Activated CD4-positive, alpha-beta T cell treated with anti-CD3 and anti-CD28 coated beads, Interleukin-2, amount 50 U/mL, for 16 hours (primary cell): ENCODE measurements around the gene GAS2L1.

Source experiments
- DNase-seq: peaks from one replicate; pipeline ENCODE4 v3.0.0-alpha.2; 2020

Gene GAS2L1

DNA sequence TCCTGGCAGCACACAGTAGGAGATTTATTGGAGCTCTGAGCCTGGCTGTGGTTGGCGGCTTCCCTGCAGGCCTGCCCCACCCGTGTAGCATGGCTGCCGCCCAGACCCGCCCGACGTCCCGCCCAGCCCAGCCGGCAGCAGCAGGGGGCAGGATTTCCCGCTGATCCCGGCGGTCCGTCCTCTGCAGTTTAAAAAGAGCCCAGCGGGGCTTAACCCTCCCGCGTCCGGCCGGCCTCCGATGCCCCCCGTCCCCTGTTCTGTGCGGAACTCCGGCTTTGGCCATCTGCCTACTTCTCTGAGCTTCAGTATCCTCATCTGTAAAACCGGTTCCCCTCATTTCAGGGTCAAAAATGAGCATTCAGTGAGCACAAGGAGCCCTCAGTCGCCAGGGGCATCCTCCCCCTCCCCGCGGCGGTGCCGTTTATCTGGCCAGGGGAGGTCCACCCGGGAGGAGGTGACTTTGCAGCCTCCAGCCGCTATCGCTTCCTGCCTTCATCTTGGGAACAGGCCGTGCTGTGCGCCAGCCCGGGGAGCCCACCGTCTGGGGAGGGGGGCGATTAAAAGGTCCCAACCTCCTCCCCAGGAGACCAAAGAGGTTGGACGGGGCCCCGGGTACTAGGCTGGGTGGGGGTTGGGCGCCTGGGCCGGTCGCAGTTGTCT lies at the start of gene GAS2L1:
Gene GAS2L1, plus strand, starts transcription at position 476 of the 660 bp plus-strand sequence. CDS start 1,456 bp downstream, outside the sequence.
- peak; percentile 47 for DNase-seq

DNA sequence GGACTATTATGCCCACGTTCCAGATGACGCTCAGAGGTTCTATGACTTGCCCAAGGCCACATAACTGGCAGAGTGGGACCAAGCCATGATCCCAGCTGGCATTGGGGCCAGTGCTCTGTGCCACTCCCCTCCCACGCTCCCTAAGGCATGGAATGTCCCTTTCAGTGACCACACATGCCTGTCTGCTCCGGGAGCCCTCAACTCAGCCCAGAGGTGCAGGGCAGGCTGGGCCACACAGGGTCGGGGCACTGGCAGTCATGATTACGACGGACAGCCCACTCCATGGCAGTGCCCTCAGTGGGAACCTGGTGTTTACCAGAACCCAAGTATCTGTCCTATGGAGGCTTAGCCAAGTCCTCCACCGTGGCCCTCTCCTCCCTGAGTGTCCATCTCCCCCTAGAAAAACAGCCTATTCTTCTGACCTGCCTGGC lies 48.7 kb upstream of the GAS2L1 start:
- DNase-seq = no peak

- DNase-seq = no peak
Observed at GRCh38 chr22:29258407-29259252, 47.8 kb upstream of the GAS2L1 start.

DNA sequence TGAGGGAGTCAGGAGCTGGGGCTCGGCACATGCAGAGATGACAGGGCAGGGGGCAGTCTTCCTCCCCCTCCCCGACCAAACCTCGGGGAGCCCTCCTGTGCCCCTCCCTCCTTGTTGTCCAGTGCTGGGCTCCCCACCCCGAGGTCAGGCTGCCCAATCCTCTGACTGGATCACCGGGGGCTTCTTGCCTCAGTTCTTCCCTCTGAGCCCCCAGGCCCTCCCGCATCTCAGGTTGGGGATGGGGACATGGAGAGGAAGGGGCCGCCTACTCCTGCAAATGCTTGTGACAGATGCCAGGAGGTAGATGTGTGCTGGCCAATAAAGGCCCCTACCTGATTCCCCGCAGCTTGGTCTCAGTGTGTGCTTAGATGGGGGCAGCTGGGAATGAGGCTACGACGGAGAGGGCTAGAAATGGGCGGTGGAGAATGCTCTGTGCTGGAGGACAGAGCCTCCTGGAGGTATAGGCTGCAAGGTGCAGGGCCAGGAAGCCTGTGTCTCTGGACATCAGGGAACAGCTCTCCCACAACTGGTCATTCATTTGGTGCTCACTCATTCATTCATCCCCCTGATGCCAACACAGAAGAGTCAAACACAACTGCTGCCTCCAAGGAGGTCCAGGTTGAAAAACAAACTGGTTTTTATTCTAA lies 47.1 kb upstream of the GAS2L1 start:
- DNase-seq = no peak

- DNase-seq = no peak
Observed at GRCh38 chr22:29260031-29260560, 46.4 kb upstream of the GAS2L1 start.

- no peak for DNase-seq
Observed at GRCh38 chr22:29260601-29261315, 45.7 kb upstream of the GAS2L1 start.

DNA sequence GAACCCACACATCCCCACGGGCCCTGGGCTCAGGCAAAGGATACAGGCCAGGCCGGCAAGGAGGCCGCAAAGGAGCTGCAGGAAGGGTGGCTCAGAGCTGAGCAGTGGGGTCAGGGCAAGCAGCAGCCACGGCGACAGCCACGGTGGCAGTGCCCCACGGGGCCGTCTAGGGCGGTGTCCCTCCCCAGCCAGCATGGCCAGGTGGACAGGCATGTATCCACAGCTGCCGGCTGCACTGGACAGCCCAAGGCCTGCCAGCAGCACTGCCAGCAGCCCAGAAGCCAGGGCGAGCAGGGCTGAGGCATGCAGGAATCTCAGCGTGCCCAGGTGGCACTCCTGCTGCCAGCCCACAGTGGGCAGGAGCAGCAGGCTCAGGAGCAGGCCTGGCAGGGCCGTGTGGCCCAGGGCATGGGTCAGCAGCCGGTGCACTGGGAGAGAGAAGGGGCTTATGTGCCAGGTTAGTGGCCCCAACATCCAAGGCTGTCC lies 42.6 kb upstream of the GAS2L1 start:
- no peak for DNase-seq

DNA sequence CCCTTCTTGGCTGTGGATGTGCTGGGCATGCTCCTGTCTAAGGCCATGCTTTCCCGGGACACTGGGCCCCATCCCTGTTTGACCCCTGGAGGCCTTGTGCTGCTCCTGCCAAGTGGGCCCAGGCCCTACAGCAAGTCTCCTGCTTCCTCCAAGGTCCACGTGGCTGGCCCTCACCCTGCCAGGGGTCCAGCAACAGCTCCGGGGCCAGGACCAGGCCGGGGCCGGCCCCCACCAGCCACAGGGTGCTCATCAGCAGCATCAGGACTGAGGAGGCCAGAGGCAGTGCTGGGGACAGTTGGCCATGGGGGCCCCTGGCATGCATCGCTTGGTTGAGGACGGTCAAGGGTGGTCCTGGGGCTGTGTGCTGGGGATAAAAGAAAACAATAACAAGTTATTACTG lies 41.1 kb upstream of the GAS2L1 start:
- DNase-seq = no peak

- DNase-seq = no peak
Observed at GRCh38 chr22:29265929-29266328, 40.5 kb upstream of the GAS2L1 start.

DNA sequence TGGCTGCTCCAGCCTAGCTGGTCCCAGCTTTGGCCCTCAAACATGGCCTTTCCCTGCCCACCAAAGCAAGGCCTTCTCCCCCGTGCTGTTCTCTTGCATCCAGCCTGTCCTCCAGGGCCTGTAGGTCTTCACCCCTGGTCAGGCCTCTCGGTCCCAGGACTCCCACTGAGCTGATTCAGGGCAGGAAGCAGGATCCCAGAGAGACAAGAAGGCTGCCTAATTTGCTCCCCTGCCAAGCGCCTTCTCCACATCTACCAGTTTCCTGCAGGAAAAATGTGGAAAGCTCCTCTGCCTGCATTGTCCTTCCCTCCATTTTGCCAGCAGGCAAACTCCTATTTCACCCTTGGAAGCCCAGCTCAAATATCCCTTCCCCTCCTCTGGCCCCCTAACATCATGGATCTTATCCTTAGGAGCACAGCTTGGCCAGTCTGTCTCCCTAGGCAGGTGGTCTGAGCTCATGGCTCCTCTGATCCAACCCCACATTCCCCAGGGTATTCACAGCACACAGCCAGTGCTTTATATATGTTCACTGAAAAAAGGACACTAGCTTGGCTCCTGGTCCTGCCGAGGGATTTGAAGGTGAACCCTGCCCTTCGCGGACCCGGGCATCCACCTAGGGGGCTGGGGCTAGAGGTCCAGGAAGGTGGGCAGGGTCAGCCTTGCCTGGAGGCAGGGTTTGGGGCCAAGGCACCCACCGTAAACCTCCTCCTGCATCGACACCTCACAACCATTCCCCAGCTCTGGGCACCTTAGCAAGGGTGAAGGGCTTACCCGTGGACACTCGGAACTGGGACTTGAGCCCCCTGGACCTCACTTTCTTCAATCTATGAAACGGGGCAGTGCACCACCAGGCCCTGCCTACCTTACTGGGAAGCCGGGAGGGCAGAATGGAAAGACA lies 39.6 kb upstream of the GAS2L1 start:
- no peak for DNase-seq

- DNase-seq = no peak
Observed at GRCh38 chr22:29267462-29267857, 39.0 kb upstream of the GAS2L1 start.

DNA sequence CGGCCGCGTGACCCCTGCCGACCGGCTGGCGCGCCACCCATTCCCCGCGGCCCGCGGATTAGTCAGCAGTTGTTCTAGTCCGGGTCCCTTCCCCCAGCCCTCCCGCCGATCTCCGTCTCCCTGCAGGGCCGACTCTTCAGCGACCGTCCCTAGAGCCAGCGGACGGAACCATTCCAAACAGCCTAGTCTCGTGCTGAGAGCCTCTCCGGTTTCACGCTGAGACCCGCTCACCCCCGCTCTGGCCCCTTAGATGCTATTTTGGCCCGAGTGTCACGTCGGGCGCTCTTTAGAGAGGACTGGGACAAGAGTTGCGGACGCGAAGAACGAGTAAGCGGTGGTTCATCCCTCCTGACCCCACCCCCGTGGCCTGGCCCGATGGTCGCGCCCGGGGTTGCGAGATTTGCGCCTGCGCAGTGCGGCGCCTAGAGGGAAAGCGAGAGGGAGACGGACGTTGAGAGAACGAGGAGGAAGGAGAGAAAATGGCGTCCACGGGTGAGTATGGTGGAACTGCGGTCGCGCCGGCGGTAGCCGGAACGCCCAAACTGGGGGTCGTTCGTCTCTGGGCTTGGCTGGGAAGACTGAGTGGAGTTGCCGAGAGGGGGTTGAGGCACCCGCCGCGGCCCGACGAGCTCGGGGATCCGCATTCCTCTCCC lies 38.5 kb upstream of the GAS2L1 start, which contains the start of the genes EWSR1 and RHBDD3:
Gene EWSR1, plus strand, starts transcription at position 411 of the 653 bp plus-strand sequence. Its CDS starts 69 bp downstream, at position 480.
Gene RHBDD3, minus strand, starts transcription at position 124 of the 653 bp plus-strand sequence. CDS start 2,355 bp downstream, outside the sequence.
- peak; percentile 96 for DNase-seq

DNA sequence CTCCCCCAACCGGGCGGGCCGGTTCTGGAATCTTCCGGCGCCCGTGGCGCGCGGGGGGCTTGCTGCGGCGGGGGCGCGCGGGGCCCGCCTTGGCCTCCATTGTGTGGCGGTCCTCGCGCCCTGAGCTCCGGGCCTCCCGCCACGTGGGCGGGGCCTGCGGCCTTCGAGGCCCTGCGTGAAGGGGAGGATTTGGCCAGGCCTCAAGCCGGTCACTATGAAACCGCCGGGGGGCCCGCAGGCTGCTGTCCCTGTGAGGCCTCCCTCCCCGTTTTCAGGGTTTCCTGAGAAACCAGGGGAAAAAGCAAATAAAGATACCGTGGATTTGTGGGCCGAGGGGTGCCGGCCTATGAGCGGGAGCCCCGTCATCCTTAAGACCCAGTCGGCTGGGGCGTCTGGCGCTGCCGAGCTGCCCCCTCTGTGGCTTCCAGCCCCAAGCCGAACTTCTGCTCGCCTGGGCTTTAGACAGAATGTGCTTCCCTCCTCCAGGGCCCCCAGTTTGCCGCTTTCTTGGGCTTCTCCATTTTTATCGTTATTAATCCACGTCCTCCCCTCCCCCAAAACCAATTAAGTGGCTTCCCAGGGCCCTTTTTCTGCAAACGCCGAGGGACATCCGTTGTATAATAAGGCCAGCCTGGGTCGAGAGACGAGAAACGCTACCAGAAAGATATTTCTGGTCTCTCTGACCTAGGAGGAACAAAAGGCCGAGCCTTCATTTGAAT lies 37.8 kb upstream of the GAS2L1 start:
- peak; percentile 33 for DNase-seq

- no peak for DNase-seq
Observed at GRCh38 chr22:29269230-29269604, 37.2 kb upstream of the GAS2L1 start.

DNA sequence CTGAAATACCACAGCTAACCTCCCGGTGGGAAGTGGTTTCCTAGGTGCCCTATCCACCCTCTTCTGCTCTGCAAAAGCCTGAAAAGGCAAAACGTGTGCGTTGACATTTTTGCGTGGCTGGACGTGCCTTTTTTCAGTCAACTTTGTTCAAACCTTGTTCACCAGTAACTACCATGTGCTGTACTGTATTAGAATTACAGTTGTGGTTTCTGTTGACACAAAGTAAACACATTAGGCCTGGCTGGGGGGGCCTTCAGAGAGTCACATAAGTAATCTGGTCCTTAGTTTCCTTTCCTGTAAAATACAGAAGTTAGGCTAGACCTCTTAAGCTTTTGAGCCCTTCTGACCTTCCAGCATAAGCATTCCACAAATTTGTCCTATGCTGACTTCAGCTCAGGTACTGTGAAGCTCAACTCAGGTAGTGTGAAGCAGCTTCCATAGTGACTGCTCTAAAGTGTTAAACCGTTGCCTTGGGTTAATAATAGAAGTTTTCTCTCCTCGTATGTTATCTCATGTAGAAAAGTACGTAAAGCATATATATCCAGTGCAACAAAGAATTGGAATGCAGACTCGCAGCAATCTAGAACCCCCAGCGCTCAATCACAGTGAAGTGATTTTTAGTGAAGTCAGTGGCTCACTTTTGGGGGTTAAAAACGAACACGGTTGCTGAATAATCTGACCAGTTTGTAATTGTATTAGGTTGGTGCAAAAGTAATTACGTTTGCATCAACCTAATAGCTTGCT lies 36.5 kb upstream of the GAS2L1 start:
- DNase-seq = peak; percentile 27

DNA sequence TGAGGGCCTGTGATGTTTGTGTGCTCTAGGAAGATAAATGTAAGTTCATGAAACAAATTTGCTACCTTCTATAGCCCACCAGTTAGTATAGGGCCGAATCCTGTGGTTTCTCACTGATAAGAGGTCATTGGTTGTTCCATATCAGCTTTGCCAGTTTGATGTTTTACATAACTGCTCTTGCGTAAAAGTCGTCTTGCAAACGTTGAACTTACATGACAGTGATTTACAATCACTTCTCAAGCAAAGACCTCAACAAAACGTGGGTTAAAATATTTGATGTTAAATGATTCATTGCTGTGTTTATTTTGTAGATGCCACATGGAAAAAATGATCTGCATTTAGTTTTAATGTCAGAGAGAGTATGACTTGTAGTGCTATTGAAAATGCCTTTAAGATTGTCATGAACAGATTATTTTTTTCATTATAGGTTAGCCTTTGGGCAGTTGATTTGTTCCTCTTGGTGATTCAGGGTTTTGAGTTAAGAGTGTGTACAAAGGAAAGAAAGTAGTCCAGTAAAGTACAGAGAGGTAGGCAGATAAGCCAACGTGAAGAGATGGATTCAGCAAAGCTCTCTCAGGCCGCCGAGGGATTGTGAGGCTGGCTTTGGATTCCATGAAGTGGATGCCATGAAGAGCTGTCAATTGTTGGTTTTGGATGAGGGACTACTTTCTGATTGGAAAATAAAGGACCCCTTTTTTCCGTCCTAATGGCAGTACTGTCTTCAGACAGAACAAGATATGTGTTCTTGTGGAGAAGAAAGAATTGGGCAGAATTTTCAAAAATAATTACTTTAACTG lies 35.8 kb upstream of the GAS2L1 start:
- DNase-seq = no peak

- DNase-seq = no peak
Observed at GRCh38 chr22:29272624-29273023, 33.8 kb upstream of the GAS2L1 start.

GRCh38 chr22:29275167-29275566 lies 31.3 kb upstream of the GAS2L1 start:
- DNase-seq = no peak
